ENCODE results near the gene CRKL. TPM values are rescaled to one million over a fixed set of nuclear protein-coding genes. Genes with fewer than 3 reads are reported as not detected.
"Not testable (repeated sequence)": the region's sequence is repeated elsewhere in the genome, so short reads cannot be mapped to it uniquely, and the experiment has no call there.

Gene CRKL
- total RNA-seq, 4 donors from 2014 or later, result 38.2 to 46.2 (median 44.4) TPM

DNA sequence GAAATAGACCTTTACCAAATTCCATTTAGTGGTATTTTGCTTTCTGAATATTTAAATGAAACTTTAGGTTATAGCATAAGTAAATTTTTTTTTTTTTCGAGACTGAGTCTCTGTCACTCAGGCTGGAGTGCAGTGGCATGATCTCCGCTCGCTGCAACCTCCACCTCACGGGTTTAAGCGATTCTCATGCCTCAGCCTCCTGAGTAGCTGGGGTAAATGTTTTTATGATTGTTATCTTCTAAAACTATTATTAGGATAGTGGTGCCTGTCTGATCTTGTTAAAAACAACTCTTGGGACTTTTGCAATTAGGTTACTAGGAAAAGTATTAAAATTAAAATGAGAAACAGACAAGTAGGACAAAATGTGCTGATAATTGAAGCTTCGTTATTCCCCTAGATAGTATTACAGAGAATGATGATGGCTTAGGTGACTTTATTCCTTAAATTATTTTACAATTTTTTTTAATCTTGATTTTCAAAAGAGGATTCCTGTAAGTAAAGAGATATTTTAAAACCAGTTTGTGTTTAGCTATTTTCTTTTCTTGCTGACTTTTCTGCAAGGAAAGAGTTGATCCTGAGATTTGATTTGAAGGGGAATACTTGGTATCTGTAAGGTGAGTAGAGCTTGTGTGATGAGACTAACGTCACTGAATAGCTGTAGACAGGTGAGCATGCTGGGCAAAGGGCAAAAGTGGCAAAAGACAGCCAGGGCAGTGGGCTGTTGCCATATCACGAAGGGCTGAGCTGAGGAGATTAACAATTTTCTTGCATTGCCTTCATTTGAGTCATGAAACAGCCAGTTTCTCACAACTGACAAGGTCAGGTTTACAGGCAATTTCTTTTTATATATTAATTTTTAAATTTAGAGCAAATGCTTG, 20.8 kb downstream of the CRKL start:
- Histone ChIP-seq H3K36me3 (peaks cover 4 to 41% (median 6%) of the 10 kb centered on the region in 3 donors), H3K27ac (peak overlapping the region in 1 of 4 donors; percentile 3), H3K9me3 (no peaks in the 10 kb centered on the region), H3K4me1 (peaks cover 19 to 85% (median 46%) of the 10 kb centered on the region in 3 donors), H3K27me3 (no peaks in the 10 kb centered on the region), H3K4me3 (no peak overlapping the region)
- DNase-seq, result no peak
- TF ChIP-seq POLR2A (IDR thresholded peaks at IDR 0.05), result no peak
- TF ChIP-seq, protein P1, sequence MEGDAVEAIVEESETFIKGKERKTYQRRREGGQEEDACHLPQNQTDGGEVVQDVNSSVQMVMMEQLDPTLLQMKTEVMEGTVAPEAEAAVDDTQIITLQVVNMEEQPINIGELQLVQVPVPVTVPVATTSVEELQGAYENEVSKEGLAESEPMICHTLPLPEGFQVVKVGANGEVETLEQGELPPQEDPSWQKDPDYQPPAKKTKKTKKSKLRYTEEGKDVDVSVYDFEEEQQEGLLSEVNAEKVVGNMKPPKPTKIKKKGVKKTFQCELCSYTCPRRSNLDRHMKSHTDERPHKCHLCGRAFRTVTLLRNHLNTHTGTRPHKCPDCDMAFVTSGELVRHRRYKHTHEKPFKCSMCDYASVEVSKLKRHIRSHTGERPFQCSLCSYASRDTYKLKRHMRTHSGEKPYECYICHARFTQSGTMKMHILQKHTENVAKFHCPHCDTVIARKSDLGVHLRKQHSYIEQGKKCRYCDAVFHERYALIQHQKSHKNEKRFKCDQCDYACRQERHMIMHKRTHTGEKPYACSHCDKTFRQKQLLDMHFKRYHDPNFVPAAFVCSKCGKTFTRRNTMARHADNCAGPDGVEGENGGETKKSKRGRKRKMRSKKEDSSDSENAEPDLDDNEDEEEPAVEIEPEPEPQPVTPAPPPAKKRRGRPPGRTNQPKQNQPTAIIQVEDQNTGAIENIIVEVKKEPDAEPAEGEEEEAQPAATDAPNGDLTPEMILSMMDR (IDR thresholded peaks at IDR 0.05), result no peak
- 63 to 70% methylated on average over 8 of the region's 8 CpGs for WGBS, 2 donors
- intact Hi-C loops (cut with DNase I), result no loop called here

- H3K4me3 ChIP-seq; H3K9me3 ChIP-seq; H3K27me3 ChIP-seq; intact Hi-C loops (cut with DNase I); DNase-seq: not testable (repeated sequence)
- Histone ChIP-seq H3K4me1 (peaks cover 19 to 91% (median 48%) of the 10 kb centered on the region in 3 donors), H3K36me3 (peaks cover 4 to 34% (median 6%) of the 10 kb centered on the region in 3 donors), H3K27ac (peak overlapping the region in 3 of 4 donors; percentile 28 to 52 (median 34))
- 76 to 81% methylated on average over 13 to 14 of the region's 14 CpGs for WGBS, 2 donors
Observed at GRCh38 chr22:20939457-20940185, 22.4 kb downstream of the CRKL start.

GRCh38 chr22:20940186-20940651, 23.0 kb downstream of the CRKL start:
- Histone ChIP-seq H3K4me3 (no peak overlapping the region), H3K9me3 (no peaks in the 10 kb centered on the region), H3K4me1 (peaks cover 16 to 92% (median 51%) of the 10 kb centered on the region in 3 donors), H3K27me3 (no peaks in the 10 kb centered on the region), H3K36me3 (peaks cover 4 to 31% (median 6%) of the 10 kb centered on the region in 3 donors), H3K27ac (peak overlapping the region in 2 of 4 donors; percentile 28 to 52)
- intact Hi-C loops (cut with DNase I), result no loop called here
- WGBS, 2 donors, result 76% methylated on average over 3 of the region's 3 CpGs
- TF ChIP-seq, protein P1 (IDR thresholded peaks at IDR 0.05), result no peak
- TF ChIP-seq POLR2A (IDR thresholded peaks at IDR 0.05), result no peak
- no peak for DNase-seq

DNA sequence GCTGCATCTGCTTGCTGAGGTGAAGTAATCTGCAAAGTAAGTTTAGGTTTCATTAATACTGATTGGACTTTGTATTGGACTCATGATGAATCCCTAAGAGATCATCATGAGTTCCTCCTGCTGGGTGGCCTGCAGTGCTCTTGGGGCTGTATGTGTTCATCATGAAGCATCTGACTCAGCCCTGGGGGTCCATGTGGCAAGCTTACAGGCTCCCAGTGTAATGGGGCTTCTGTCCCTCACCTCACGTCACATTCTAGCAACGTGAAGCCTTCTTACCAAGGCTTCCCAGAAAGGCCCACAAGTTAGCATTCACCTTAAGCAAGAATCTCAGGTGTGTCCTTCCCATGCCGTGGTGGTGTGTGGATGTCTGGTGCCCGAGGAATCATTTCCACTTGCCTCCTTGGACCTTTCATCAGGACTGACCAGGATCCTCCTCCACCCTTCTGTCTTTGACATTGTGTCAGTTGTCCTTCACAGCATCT, 23.7 kb downstream of the CRKL start:
- Histone ChIP-seq H3K27ac (peak overlapping the region in 2 of 4 donors; percentile 13 to 28), H3K4me1 (peaks cover 16 to 92% (median 44%) of the 10 kb centered on the region in 3 donors)
- 69 to 70% methylated on average over 2 to 4 of the region's 4 CpGs for WGBS, 2 donors

DNA sequence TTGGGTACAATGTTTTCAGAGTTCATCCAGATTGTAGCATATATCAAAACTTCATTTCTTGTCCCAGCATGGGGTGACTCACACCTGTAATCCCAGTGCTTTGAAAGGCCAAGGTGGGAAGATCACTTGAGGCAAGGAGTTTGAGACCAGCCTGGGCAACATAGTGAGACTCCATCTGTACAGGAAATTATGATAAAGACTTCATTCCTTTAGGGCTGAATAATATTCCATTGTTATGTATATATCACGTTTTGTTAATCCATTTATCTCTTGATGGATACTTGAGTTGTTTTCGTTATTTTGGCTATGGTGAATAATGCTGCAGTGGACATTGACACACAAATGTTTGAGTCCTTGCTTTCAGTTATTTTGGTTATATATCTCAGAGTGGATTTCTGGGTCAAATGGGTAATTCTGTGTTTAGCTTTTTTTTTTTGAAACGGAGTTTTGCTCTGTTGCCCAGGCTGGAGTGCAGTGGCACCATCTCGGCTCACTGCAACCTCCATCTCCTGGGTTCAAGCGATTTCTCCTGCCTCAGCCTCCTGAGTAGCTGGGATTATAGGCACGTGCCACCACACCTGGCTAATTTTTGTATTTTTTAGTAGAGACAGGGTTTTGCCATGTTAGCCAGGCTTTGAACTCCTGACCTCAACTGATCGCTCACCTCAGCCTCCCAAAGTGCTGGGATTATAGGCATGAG, 25.1 kb downstream of the CRKL start:
- WGBS, 2 donors, result 77 to 81% methylated on average over 7 of the region's 7 CpGs
- intact Hi-C loops (cut with DNase I); H3K27me3 ChIP-seq; DNase-seq; H3K4me3 ChIP-seq; H3K9me3 ChIP-seq: not testable (repeated sequence)
- H3K27ac ChIP-seq, result peak overlapping the region in 1 of 4 donors; percentile 17
- peaks cover 5 to 88% (median 30%) of the 10 kb centered on the region in 3 donors for H3K4me1 ChIP-seq
- peaks cover 0 to 20% (median 0%) of the 10 kb centered on the region in 3 donors for H3K36me3 ChIP-seq

More for the DNA sequence above, 23.7 kb downstream of the CRKL start:
- intact Hi-C loops (cut with DNase I), result no loop called here
- TF ChIP-seq POLR2A (IDR thresholded peaks at IDR 0.05), result no peak
- TF ChIP-seq, protein P1 (IDR thresholded peaks at IDR 0.05), result no peak
- Histone ChIP-seq H3K9me3 (no peaks in the 10 kb centered on the region), H3K36me3 (peaks cover under 1 to 28% (median 4%) of the 10 kb centered on the region in 3 donors), H3K4me3 (no peak overlapping the region), H3K27me3 (no peaks in the 10 kb centered on the region)
- no peak for DNase-seq

Measured in esophagus squamous epithelium (tissue), 5 donors.